SK-N-SH (cell line): Measurements from ENCODE around the gene MX1. TPM values are rescaled to one million over a fixed set of nuclear protein-coding genes. Genes with fewer than 3 reads are reported as not detected.

Source experiments
- CTCF ChIA-PET: fragments of 300-600, 350-600 bp; formaldehyde crosslinking; extraction: SDS; loops from one replicate; lab custom pipeline; 2021; lab: Yijun Ruan, JAX
- POLR2A ChIA-PET: fragments of 350-600 bp; sonication (Branson Sonifier 250); formaldehyde crosslinking; extraction: SDS; loops from one replicate; lab custom pipeline; 2020; ENCODE audit warnings: antibody characterized with exemption, inconsistent platforms; lab: Yijun Ruan, JAX
- DNase-seq: peaks from one replicate; pipeline ENCODE4 v3.0.0; 2012
- H2AFZ ChIP-seq: fragments of 200-600 bp; sonication (generic); 2 replicates; pipeline ENCODE4 v1.8.1; 2016; ENCODE audit warnings: antibody characterized with exemption, mild to moderate bottlenecking, low read depth
- H3F3A ChIP-seq: fragments of 200-600 bp; sonication (generic); replicated peaks from 2 replicates; pipeline ENCODE3; 2016; ENCODE audit warnings: antibody characterized with exemption, mild to moderate bottlenecking; ENCODE audit not compliant: insufficient read depth
- H3K27ac ChIP-seq, 2 experiments: fragments of 200-500 bp in 1 of 2; fragments of 200-600 bp in 1 of 2; sonication (Bioruptor generic) in 1 of 2; sonication (generic), shearing (Covaris generic) in 1 of 2; 2 replicates each; pipeline versions ENCODE4 v1.5.1 to v1.6.1; 2014 to 2016; ENCODE audit warnings: low read depth in 2 of 2, inconsistent platforms in 1 of 2, low read length in 1 of 2, mild to moderate bottlenecking in 1 of 2, mixed read lengths in 1 of 2
- H3K27me3 ChIP-seq: fragments of 200-600 bp; sonication (generic), shearing (Covaris generic); 2 replicates; pipeline ENCODE4 v1.6.1; 2016; ENCODE audit warnings: mixed run types; ENCODE audit not compliant: insufficient read depth
- H3K36me3 ChIP-seq, 2 experiments: fragments of 200-500 bp in 1 of 2; fragments of 200-600 bp in 1 of 2; sonication (Bioruptor generic) in 1 of 2; sonication (generic) in 1 of 2; replicated peaks in 1 of 2; 2 replicates each; pipeline versions ENCODE3 to v1.5.1; 2014 to 2016; ENCODE audit warnings: low read length in 1 of 2, mild to moderate bottlenecking in 1 of 2; ENCODE audit not compliant: insufficient read depth in 2 of 2, control insufficient read depth in 1 of 2
- H3K4me1 ChIP-seq, 2 experiments: fragments of 200-500 bp in 1 of 2; fragments of 200-600 bp in 1 of 2; sonication (Bioruptor generic) in 1 of 2; sonication (generic), shearing (Covaris generic) in 1 of 2; 2 replicates each; pipeline versions ENCODE4 v1.5.1 to v1.6.1; 2014 to 2016; ENCODE audit warnings: low read depth in 1 of 2, low read length in 1 of 2, mixed run types in 1 of 2; ENCODE audit not compliant: insufficient read depth in 2 of 2, control insufficient read depth in 1 of 2
- H3K4me2 ChIP-seq: fragments of 200-600 bp; sonication (generic), shearing (Covaris generic); 2 replicates; pipeline ENCODE4 v1.6.1; 2017; ENCODE audit warnings: mixed run types
- H3K4me3 ChIP-seq, 2 experiments: fragments of 200-500 bp in 1 of 2; fragments of 200-600 bp in 1 of 2; sonication (Bioruptor generic) in 1 of 2; sonication (generic), shearing (Covaris generic) in 1 of 2; 2 replicates each; pipeline versions ENCODE4 v1.5.1 to v1.8.1; 2014 to 2016; ENCODE audit warnings: low read depth in 2 of 2, inconsistent platforms in 1 of 2, low read length in 1 of 2, mild to moderate bottlenecking in 1 of 2, mixed read lengths in 1 of 2, moderate library complexity in 1 of 2
- H3K79me2 ChIP-seq: fragments of 200-600 bp; sonication (generic); 2 replicates; pipeline ENCODE4 v1.8.1; 2017; ENCODE audit warnings: mild to moderate bottlenecking; ENCODE audit not compliant: insufficient read depth
- H3K9ac ChIP-seq: fragments of 200-600 bp; sonication (generic); 2 replicates; pipeline ENCODE4 v1.6.1; 2017; ENCODE audit warnings: mixed run types
- H3K9me2 ChIP-seq: fragments of 200-600 bp; sonication (generic); 2 replicates; pipeline ENCODE4 v1.6.1; 2017; ENCODE audit warnings: mixed run types
- H3K9me3 ChIP-seq: fragments of 200-600 bp; sonication (generic); 2 replicates; pipeline ENCODE4 v1.6.1; 2017; ENCODE audit warnings: mixed run types, mild to moderate bottlenecking, moderate library complexity
- H4K20me1 ChIP-seq: fragments of 200-600 bp; sonication (generic); 2 replicates; pipeline ENCODE4 v1.6.1; 2017; ENCODE audit warnings: mild to moderate bottlenecking, mixed run types; ENCODE audit not compliant: insufficient read depth
- ELF1 ChIP-seq: IDR thresholded peaks from 2 replicates; pipeline ENCODE4 v1.4.0; 2012
- EZH2phosphoT487 ChIP-seq: fragments of 200-600 bp; sonication (generic); IDR thresholded peaks from 2 replicates; pipeline ENCODE4 v1.6.1; 2017; ENCODE audit warnings: low read depth, mixed run types, mild to moderate bottlenecking, antibody characterized with exemption, moderate library complexity, borderline replicate concordance
- FOSL2 ChIP-seq: IDR thresholded peaks from 2 replicates; pipeline ENCODE4 v1.4.0; 2012; ENCODE audit warnings: low read depth, mild to moderate bottlenecking, moderate library complexity, borderline replicate concordance
- GABPA ChIP-seq: IDR thresholded peaks from 2 replicates; pipeline ENCODE4 v1.4.0; 2012; ENCODE audit warnings: low read depth, mild to moderate bottlenecking
- JUND ChIP-seq: IDR thresholded peaks from 2 replicates; pipeline ENCODE4 v1.4.0; 2012
- MXI1 ChIP-seq: IDR thresholded peaks from 2 replicates; pipeline ENCODE4 v1.6.1; 2012; ENCODE audit warnings: mild to moderate bottlenecking, low read depth, low read length, improper control_type of control experiment
- NFIC ChIP-seq: IDR thresholded peaks from 2 replicates; pipeline ENCODE4 v1.4.0; 2012; ENCODE audit warnings: borderline replicate concordance
- NRF1 ChIP-seq: IDR thresholded peaks from 2 replicates; pipeline ENCODE4 v1.6.1; 2012; ENCODE audit warnings: low read depth, mild to moderate bottlenecking, low read length
- POLR2AphosphoS5 ChIP-seq: IDR thresholded peaks from 2 replicates; pipeline ENCODE4 v1.6.1; 2012; ENCODE audit warnings: low read depth, low read length
- RFX5 ChIP-seq: IDR thresholded peaks from 2 replicates; pipeline ENCODE4 v1.6.1; 2012; ENCODE audit warnings: mild to moderate bottlenecking, improper control_type of control experiment, low read length
- TCF12 ChIP-seq: IDR thresholded peaks from 2 replicates; pipeline ENCODE4 v1.4.0; 2012
- TEAD4 ChIP-seq: IDR thresholded peaks from 2 replicates; pipeline ENCODE4 v1.4.0; 2012; ENCODE audit warnings: mild to moderate bottlenecking, borderline replicate concordance; ENCODE audit not compliant: insufficient read depth
- WGBS: methylation state at CpG from one replicate; pipeline ENCODE4 v1.1.6; 2017; ENCODE audit warnings: low lambda C conversion rate; 5-methylcytosine and 5-hydroxymethylcytosine counted together
- polyA plus RNA-seq, 3 experiments: library from polyadenylated mRNA; depleted of rRNA; stranded (reverse); fragments of >200 nt; gene quantifications; 2 replicates each; pipeline ENCODE4 v1.2.3, GENCODE V29; 2012
- TF ChIP-seq, protein P1 (sequence below): IDR thresholded peaks from 2 replicates; pipeline ENCODE4 v1.6.1; 2012; ENCODE audit warnings: mild to moderate bottlenecking, low read depth, low read length, moderate library complexity
- TF ChIP-seq, protein P2 (sequence below): IDR thresholded peaks from 2 replicates; pipeline ENCODE4 v1.4.0; 2012; ENCODE audit warnings: low read depth, borderline replicate concordance
- TF ChIP-seq, protein P3 (sequence below): fragments of 150-350 bp; IDR thresholded peaks from 2 replicates; pipeline ENCODE4 v1.6.1; 2017; ENCODE audit warnings: antibody characterized with exemption, low read length, low read depth, borderline replicate concordance
- TF ChIP-seq, protein P4 (sequence below): fragments of 150-350 bp; IDR thresholded peaks from 2 replicates; pipeline ENCODE4 v1.6.1; 2016; ENCODE audit warnings: mild to moderate bottlenecking, low read depth, low read length

The MX1 gene
- polyA plus RNA-seq, 1 of the 3 experiments (the other 2 are of a cell fraction), result 1.9 TPM

DNA sequence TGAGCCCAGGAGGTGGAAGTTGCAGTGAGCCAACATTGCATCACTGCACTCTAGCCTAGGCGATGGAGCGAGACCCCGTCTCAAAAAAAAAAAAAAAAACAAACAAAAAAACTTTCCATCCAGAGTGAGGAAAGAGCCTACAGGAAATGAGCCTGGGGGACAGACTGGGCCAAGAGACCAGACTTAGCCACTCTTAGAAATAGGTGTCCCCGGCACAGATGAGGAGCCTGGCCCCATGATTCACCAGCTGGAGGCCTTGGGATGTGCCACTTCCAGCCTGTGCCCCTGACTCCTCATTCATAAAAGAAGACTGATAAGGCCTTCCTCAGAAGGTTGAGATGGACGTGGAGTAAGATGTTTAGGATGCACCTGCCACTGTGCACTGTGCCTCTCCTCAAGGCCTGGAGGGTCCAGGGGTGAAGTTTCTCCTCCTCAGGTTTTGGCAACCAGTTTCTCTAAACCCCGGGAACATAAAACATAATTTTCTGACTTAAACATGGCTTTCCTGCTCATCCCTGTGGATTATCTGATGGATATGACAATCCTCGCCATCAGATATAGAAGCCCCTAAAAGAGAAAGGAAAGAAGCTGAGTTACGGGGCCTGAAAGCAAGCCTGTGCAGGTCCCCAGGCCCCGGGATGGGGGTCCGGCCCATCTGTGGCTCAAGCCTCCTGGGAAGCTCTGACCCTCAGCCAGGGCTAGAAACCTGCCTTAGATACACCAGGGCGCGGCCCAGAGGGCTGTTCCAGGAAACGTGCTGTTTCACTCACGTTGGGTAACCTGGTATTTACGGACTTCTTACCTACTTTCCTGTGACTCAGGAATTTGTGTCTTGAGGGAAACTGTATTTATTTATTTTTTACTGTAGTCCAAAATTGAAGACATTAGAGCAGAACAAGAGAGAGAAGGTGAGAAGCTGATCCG lies 26.0 kb downstream of the MX1 start:
- Histone ChIP-seq H3K9me2 (no peaks in the 10 kb centered on the region), H4K20me1 (no peaks in the 10 kb centered on the region), H3K4me3 (no peak overlapping the region), H3K27ac (no peak overlapping the region), H3K9me3 (no peaks in the 10 kb centered on the region), H3K4me2 (no peak overlapping the region), H3K9ac (no peak overlapping the region), H3K36me3 (no peaks in the 10 kb centered on the region), H2AFZ (no peak overlapping the region), H3K4me1 (no peaks in the 10 kb centered on the region), H3K27me3 (no peaks in the 10 kb centered on the region), H3F3A (no peaks in the 10 kb centered on the region), H3K79me2 (no peaks in the 10 kb centered on the region)
- 65% methylated on average over 16 of the region's 16 CpGs for WGBS
- DNase-seq, result no peak
- no peak for TF ChIP-seq FOSL2
- TF ChIP-seq MXI1, result no peak
- no peak for TF ChIP-seq TEAD4
- TF ChIP-seq NFIC, result no peak
- TF ChIP-seq JUND, result no peak
- TF ChIP-seq EZH2phosphoT487, result no peak
- TF ChIP-seq, protein P1, sequence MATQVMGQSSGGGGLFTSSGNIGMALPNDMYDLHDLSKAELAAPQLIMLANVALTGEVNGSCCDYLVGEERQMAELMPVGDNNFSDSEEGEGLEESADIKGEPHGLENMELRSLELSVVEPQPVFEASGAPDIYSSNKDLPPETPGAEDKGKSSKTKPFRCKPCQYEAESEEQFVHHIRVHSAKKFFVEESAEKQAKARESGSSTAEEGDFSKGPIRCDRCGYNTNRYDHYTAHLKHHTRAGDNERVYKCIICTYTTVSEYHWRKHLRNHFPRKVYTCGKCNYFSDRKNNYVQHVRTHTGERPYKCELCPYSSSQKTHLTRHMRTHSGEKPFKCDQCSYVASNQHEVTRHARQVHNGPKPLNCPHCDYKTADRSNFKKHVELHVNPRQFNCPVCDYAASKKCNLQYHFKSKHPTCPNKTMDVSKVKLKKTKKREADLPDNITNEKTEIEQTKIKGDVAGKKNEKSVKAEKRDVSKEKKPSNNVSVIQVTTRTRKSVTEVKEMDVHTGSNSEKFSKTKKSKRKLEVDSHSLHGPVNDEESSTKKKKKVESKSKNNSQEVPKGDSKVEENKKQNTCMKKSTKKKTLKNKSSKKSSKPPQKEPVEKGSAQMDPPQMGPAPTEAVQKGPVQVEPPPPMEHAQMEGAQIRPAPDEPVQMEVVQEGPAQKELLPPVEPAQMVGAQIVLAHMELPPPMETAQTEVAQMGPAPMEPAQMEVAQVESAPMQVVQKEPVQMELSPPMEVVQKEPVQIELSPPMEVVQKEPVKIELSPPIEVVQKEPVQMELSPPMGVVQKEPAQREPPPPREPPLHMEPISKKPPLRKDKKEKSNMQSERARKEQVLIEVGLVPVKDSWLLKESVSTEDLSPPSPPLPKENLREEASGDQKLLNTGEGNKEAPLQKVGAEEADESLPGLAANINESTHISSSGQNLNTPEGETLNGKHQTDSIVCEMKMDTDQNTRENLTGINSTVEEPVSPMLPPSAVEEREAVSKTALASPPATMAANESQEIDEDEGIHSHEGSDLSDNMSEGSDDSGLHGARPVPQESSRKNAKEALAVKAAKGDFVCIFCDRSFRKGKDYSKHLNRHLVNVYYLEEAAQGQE, result no peak
- no peak for TF ChIP-seq NRF1
- no peak for TF ChIP-seq POLR2AphosphoS5
- TF ChIP-seq, protein P2, sequence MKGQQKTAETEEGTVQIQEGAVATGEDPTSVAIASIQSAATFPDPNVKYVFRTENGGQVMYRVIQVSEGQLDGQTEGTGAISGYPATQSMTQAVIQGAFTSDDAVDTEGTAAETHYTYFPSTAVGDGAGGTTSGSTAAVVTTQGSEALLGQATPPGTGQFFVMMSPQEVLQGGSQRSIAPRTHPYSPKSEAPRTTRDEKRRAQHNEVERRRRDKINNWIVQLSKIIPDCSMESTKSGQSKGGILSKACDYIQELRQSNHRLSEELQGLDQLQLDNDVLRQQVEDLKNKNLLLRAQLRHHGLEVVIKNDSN, result no peak
- ChIA-PET CTCF (interaction anchor here (0.6 to 2.1 kb wide), 2 partner anchors 168 to 169 kb away, joined by 3 to 17 read pairs; no protein-coding TSS in a partner anchor), POLR2A (no interaction called here)

DNA sequence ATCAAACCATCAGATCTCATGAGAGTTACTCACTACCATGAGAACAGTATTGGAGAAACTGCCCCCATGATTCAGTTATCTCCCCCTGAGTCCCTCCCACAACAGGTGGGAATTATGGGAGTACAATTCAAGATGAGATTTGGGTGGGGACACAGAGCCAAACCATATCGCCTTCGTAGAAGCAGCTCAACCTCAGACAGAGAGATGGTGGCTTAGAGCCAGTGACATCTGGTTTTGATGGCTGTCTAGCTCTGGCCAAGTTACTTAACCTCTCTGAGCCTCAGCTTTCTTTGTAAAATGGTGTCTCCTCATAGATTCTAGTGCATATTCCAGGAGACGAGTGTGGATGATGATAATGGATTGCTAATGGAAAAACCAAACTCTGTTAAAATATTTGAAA lies 27.2 kb downstream of the MX1 start:
- no peaks in the 10 kb centered on the region for H3K27me3 ChIP-seq
- H3K79me2 ChIP-seq, result no peaks in the 10 kb centered on the region
- no peaks in the 10 kb centered on the region for H3K9me3 ChIP-seq
- no peak for DNase-seq
- H2AFZ ChIP-seq, result no peak overlapping the region
- H3K4me3 ChIP-seq, result no peak overlapping the region
- no peaks in the 10 kb centered on the region for H4K20me1 ChIP-seq
- H3K36me3 ChIP-seq, result no peaks in the 10 kb centered on the region
- WGBS, result 67% methylated on average over 3 of the region's 3 CpGs
- no peaks in the 10 kb centered on the region for H3K4me1 ChIP-seq
- H3K27ac ChIP-seq, result no peak overlapping the region
- ChIA-PET CTCF (no interaction called here), POLR2A (no interaction called here)
- no peak overlapping the region for H3K9ac ChIP-seq
- no peaks in the 10 kb centered on the region for H3F3A ChIP-seq
- H3K9me2 ChIP-seq, result no peaks in the 10 kb centered on the region
- H3K4me2 ChIP-seq, result no peak overlapping the region
- TF ChIP-seq, protein P1, result no peak
- TF ChIP-seq, protein P3, sequence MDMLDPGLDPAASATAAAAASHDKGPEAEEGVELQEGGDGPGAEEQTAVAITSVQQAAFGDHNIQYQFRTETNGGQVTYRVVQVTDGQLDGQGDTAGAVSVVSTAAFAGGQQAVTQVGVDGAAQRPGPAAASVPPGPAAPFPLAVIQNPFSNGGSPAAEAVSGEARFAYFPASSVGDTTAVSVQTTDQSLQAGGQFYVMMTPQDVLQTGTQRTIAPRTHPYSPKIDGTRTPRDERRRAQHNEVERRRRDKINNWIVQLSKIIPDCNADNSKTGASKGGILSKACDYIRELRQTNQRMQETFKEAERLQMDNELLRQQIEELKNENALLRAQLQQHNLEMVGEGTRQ, result no peak
- TF ChIP-seq, protein P4, sequence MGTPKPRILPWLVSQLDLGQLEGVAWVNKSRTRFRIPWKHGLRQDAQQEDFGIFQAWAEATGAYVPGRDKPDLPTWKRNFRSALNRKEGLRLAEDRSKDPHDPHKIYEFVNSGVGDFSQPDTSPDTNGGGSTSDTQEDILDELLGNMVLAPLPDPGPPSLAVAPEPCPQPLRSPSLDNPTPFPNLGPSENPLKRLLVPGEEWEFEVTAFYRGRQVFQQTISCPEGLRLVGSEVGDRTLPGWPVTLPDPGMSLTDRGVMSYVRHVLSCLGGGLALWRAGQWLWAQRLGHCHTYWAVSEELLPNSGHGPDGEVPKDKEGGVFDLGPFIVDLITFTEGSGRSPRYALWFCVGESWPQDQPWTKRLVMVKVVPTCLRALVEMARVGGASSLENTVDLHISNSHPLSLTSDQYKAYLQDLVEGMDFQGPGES, result no peak
- no peak for TF ChIP-seq ELF1
- no peak for TF ChIP-seq GABPA
- no peak for TF ChIP-seq RFX5
- TF ChIP-seq TCF12, result no peak
